CD14-positive monocyte (primary cell): ENCODE data around the gene IL1A. TPM values are rescaled to one million over a fixed set of nuclear protein-coding genes. Genes with fewer than 3 reads are reported as not detected.

Experiments used
- DNase-seq, 3 donors: peaks; one replicate each; pipeline ENCODE4 v3.0.0-alpha.2; 2011 to 2022
- H2AFZ ChIP-seq: 2 replicates; pipeline ENCODE4 v1.6.0; 2012; ENCODE audit warnings: mild to moderate bottlenecking, low read depth, low read length, inconsistent platforms; ENCODE audit not compliant: insufficient read depth, poor library complexity, severe bottlenecking
- H3K27ac ChIP-seq, 2 donors: 1 replicate in 1 of 2; 2 replicates in 1 of 2; pipeline ENCODE4 v1.5.1; 2012 to 2013; ENCODE audit warnings: low read length in 2 of 2, control low read depth in 1 of 2, inconsistent platforms in 1 of 2, low read depth in 1 of 2, mild to moderate bottlenecking in 1 of 2
- H3K27me3 ChIP-seq, 2 donors: one replicate each; pipeline versions ENCODE4 v1.6.0 to v1.6.1; 2011 to 2013; ENCODE audit warnings: low read length in 2 of 2; ENCODE audit not compliant: control insufficient read depth in 2 of 2, insufficient read depth in 2 of 2
- H3K36me3 ChIP-seq, 2 donors: replicated peaks in 1 of 2; 1 replicate in 1 of 2; 2 replicates in 1 of 2; pipeline versions ENCODE4 v1.5.1 to v1.6.1; 2012 to 2013; ENCODE audit warnings: low read length in 2 of 2, control low read depth in 1 of 2, inconsistent platforms in 1 of 2, mild to moderate bottlenecking in 1 of 2; ENCODE audit not compliant: insufficient read depth in 2 of 2, control insufficient read depth in 1 of 2
- H3K4me1 ChIP-seq, 2 donors: 1 replicate in 1 of 2; 2 replicates in 1 of 2; pipeline versions ENCODE4 v1.5.1 to v1.6.1; 2012 to 2013; ENCODE audit warnings: low read length in 2 of 2, control low read depth in 1 of 2, inconsistent platforms in 1 of 2, mild to moderate bottlenecking in 1 of 2, moderate library complexity in 1 of 2; ENCODE audit not compliant: insufficient read depth in 2 of 2, control insufficient read depth in 1 of 2
- H3K4me2 ChIP-seq: replicated peaks from 2 replicates; pipeline ENCODE3; 2012; ENCODE audit warnings: low read length, moderate library complexity, mild to moderate bottlenecking; ENCODE audit not compliant: poor library complexity, severe bottlenecking; ENCODE audit errors: extremely low read depth
- H3K4me3 ChIP-seq, 3 experiments: fragments of 200-600 bp in 1 of 3; sonication (generic) in 1 of 3; replicated peaks in 1 of 3; 1 replicate in 2 of 3; 2 replicates in 1 of 3; pipeline ENCODE4 v1.5.1; 2011 to 2013; ENCODE audit warnings: low read length in 3 of 3, mild to moderate bottlenecking in 3 of 3, control low read depth in 2 of 3, low read depth in 2 of 3, inconsistent platforms in 1 of 3, moderate library complexity in 1 of 3
- H3K79me2 ChIP-seq: 2 replicates; pipeline ENCODE4 v1.6.0; 2012; ENCODE audit warnings: mild to moderate bottlenecking, control low read depth, inconsistent platforms, low read length, moderate library complexity; ENCODE audit not compliant: insufficient read depth
- H3K9ac ChIP-seq: 2 replicates; pipeline ENCODE4 v1.6.0; 2017; ENCODE audit warnings: low read length, mild to moderate bottlenecking; ENCODE audit not compliant: insufficient read depth, poor library complexity, severe bottlenecking
- H3K9me3 ChIP-seq, 2 donors: replicated peaks in 1 of 2; 1 replicate in 1 of 2; 2 replicates in 1 of 2; pipeline versions ENCODE4 v1.5.1 to v1.6.1; 2012 to 2013; ENCODE audit warnings: low read length in 2 of 2, control low read depth in 1 of 2; ENCODE audit not compliant: control insufficient read depth in 1 of 2, insufficient read depth in 1 of 2
- H4K20me1 ChIP-seq: 2 replicates; pipeline ENCODE4 v1.6.0; 2012; ENCODE audit warnings: mild to moderate bottlenecking, low read length, control low read depth, moderate library complexity; ENCODE audit not compliant: insufficient read depth
- H3K27ac Mint-ChIP-seq, 7 donors: one replicate each; pipeline ENCODE4 v1.8.0; 2020; ENCODE audit warnings: mild to moderate bottlenecking in 7 of 7, mixed read lengths in 7 of 7, moderate library complexity in 6 of 7, inconsistent platforms in 2 of 7
- H3K27me3 Mint-ChIP-seq, 3 donors: one replicate each; pipeline ENCODE4 v1.8.0; 2021 to 2022; ENCODE audit warnings: low read depth in 3 of 3, mild to moderate bottlenecking in 3 of 3, mixed read lengths in 3 of 3, moderate library complexity in 3 of 3, inconsistent platforms in 1 of 3
- H3K36me3 Mint-ChIP-seq, 2 donors: one replicate each; pipeline ENCODE4 v1.8.0; 2020; ENCODE audit warnings: mixed read lengths in 2 of 2, inconsistent platforms in 1 of 2, mild to moderate bottlenecking in 1 of 2
- H3K4me1 Mint-ChIP-seq: one replicate; pipeline ENCODE4 v1.8.0; 2020; ENCODE audit warnings: mild to moderate bottlenecking, mixed read lengths
- H3K4me3 Mint-ChIP-seq, 2 donors: one replicate each; pipeline ENCODE4 v1.8.0; 2020; ENCODE audit warnings: mild to moderate bottlenecking in 2 of 2, mixed read lengths in 2 of 2, moderate library complexity in 1 of 2
- H3K9me3 Mint-ChIP-seq, 7 donors: one replicate each; pipeline ENCODE4 v1.8.0; 2020 to 2022; ENCODE audit warnings: mixed read lengths in 7 of 7, mild to moderate bottlenecking in 6 of 7, moderate library complexity in 6 of 7, inconsistent platforms in 2 of 7
- WGBS: methylation state at CpG from one replicate; pipeline ENCODE4 v1.1.5; 2013; ENCODE audit warnings: missing lambda C conversion rate; ENCODE audit not compliant: insufficient coverage; 5-methylcytosine and 5-hydroxymethylcytosine counted together
- intact Hi-C, 2 donors: fragments of 100-400 bp; cut with micrococcal nuclease; formaldehyde crosslinking; loops; one replicate each; pipeline versions ENCODE4 v1.15.0 to v1.15.1; 2023
- polyA plus RNA-seq, 3 donors: library from polyadenylated mRNA; depleted of rRNA in 1 of 3; unstranded in 2 of 3; stranded (reverse) in 1 of 3; fragments of 300-500 nt in 2 of 3; fragments of >200 nt in 1 of 3; fragmentation: Illumina TruSeq in 2 of 3; gene quantifications; 1 replicate in 2 of 3; 2 replicates in 1 of 3; pipeline ENCODE4 v1.2.3, GENCODE V29; 2012 to 2021
- TF ChIP-seq, protein P1 (sequence below): fragments of 200-600 bp; IDR thresholded peaks from one replicate; pipeline ENCODE4 v1.8.0; 2022; ENCODE audit warnings: antibody characterized with exemption, mild to moderate bottlenecking

Gene IL1A
- polyA plus RNA-seq, 3 donors = 0.26 to 0.83 TPM; not detected in 1

DNA sequence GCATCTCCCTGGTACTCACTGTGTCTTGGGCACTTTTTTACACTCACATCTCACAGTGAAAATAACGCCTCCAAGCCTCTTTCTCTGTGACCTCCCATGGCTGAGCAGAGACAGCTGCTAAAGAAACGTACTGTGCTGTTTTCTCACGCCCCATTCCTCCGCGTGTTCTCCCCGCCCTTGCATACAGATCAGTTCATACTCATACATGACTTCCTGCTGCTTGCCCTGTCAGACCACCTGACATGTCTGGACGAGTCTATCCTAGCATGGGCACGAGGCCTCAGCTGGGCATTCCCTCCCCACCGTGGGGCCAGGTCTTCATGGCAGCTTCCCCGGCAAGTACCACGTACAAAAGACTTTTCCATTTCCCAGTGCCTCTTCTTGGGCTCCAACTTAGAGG lies 21.2 kb upstream of the IL1A start:
- Histone ChIP-seq H2AFZ (no peak overlapping the region), H3K4me3 (no peak overlapping the region), H3K9me3 (peaks cover 0 to 3% of the 10 kb centered on the region in 2 donors), H4K20me1 (no peaks in the 10 kb centered on the region), H3K27ac (no peak overlapping the region), H3K4me1 (peaks cover 7 to 10% of the 10 kb centered on the region in 2 donors), H3K79me2 (no peaks in the 10 kb centered on the region), H3K4me2 (no peak overlapping the region), H3K9ac (no peak overlapping the region), H3K36me3 (no peaks in the 10 kb centered on the region), H3K27me3 (no peaks in the 10 kb centered on the region)
- peaks cover 6 to 13% (median 8%) of the 10 kb centered on the region in 7 donors for H3K9me3 Mint-ChIP-seq
- H3K27ac Mint-ChIP-seq = no peak overlapping the region
- intact Hi-C loops = no loop called here
- TF ChIP-seq, protein P1, sequence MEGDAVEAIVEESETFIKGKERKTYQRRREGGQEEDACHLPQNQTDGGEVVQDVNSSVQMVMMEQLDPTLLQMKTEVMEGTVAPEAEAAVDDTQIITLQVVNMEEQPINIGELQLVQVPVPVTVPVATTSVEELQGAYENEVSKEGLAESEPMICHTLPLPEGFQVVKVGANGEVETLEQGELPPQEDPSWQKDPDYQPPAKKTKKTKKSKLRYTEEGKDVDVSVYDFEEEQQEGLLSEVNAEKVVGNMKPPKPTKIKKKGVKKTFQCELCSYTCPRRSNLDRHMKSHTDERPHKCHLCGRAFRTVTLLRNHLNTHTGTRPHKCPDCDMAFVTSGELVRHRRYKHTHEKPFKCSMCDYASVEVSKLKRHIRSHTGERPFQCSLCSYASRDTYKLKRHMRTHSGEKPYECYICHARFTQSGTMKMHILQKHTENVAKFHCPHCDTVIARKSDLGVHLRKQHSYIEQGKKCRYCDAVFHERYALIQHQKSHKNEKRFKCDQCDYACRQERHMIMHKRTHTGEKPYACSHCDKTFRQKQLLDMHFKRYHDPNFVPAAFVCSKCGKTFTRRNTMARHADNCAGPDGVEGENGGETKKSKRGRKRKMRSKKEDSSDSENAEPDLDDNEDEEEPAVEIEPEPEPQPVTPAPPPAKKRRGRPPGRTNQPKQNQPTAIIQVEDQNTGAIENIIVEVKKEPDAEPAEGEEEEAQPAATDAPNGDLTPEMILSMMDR = no peak
- WGBS = 93% methylated on average over 8 of the region's 11 CpGs
- H3K36me3 Mint-ChIP-seq = peaks cover 0 to under 1% of the 10 kb centered on the region in 2 donors
- H3K27me3 Mint-ChIP-seq = peaks cover 0 to 7% (median 3%) of the 10 kb centered on the region in 3 donors
- H3K4me3 Mint-ChIP-seq = no peak overlapping the region
- peaks cover 9% of the 10 kb centered on the region for H3K4me1 Mint-ChIP-seq
- DNase-seq = no peak

DNA sequence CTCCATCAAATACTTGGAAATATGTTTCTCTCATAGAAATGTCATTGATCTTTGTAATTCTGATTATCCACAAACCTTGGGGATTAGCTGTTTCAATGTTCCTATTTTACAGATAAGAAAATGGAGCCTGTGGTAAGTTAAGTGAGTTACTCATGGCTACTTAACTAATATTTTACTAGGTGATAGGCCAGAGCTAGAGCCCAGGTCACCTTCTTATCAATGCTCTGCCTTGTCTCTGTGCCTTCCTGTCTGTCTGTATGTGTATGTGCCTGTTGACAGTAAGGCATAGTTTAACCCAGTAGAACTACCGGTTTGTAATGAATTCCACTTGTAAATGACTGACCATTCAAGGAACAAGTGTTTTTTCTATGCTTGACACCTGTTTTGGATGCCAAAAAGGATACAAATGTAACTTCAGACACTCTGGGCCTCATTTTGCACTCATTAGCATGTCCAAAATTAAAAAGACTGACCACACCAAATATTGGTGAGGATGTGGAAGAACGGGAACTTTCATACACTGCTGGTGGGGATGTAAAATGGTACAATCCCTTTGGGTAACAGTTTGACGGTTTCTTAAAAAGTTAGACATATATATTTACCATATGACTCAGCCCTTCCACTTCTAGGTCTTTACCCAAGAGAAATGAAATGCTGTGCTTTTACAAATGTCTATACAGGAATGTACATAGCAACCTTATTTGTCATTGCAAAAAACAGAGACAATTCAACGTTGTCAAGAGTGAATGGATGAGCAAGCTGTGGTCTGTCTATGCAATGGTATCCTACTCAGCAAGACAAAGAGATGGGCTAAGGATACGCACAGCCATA lies 19.6 kb upstream of the IL1A start:
- Histone ChIP-seq H3K4me3 (no peak overlapping the region), H3K9ac (no peak overlapping the region), H3K4me2 (no peak overlapping the region), H3K4me1 (peaks cover 10 to 13% of the 10 kb centered on the region in 2 donors), H3K79me2 (no peaks in the 10 kb centered on the region), H3K27ac (no peak overlapping the region), H3K27me3 (no peaks in the 10 kb centered on the region), H2AFZ (no peak overlapping the region), H3K9me3 (peaks cover 0 to 3% of the 10 kb centered on the region in 2 donors), H4K20me1 (no peaks in the 10 kb centered on the region), H3K36me3 (no peaks in the 10 kb centered on the region)
- peaks cover 0 to 3% of the 10 kb centered on the region in 2 donors for H3K36me3 Mint-ChIP-seq
- WGBS = 88% methylated on average over 1 of the region's 5 CpGs
- TF ChIP-seq, protein P1 = no peak
- H3K27ac Mint-ChIP-seq = no peak overlapping the region
- peaks cover 12% of the 10 kb centered on the region for H3K4me1 Mint-ChIP-seq
- no peak overlapping the region for H3K4me3 Mint-ChIP-seq
- H3K27me3 Mint-ChIP-seq = peaks cover 0 to 4% (median 2%) of the 10 kb centered on the region in 3 donors
- H3K9me3 Mint-ChIP-seq = peaks cover 6 to 12% (median 8%) of the 10 kb centered on the region in 7 donors
- intact Hi-C loops = loop anchor here in 1 of 2 donors (5.0 kb wide), 1 partner anchor 37 kb away; no protein-coding TSS in a partner anchor
- DNase-seq = peak in 1 of 3 donors; percentile 51
